ENCODE data around the gene KNDC1. TPM values are rescaled to one million over a fixed set of nuclear protein-coding genes. Genes with fewer than 3 reads are reported as not detected.
"Not testable (repeated sequence)": the region's sequence is repeated elsewhere in the genome, so short reads cannot be mapped to it uniquely, and the experiment has no call there.

The KNDC1 gene
- total RNA-seq, 1 experiment from 2014 or later: 1.7 TPM

- Histone ChIP-seq H3K27me3 (ENCODE audit: insufficient read depth, low read depth) (peaks cover 11% of the 10 kb centered on the region; the same call in 1 of the 2 replicates), H4K20me1 (ENCODE audit: insufficient read depth) (no peaks in the 10 kb centered on the region), H3K4me1 (replicated peaks; ENCODE audit: insufficient read depth) (no peaks in the 10 kb centered on the region), H3K4me2 (no peak overlapping the region), H2AFZ (no peak overlapping the region), H3K9me2 (ENCODE audit: insufficient read depth) (no peaks in the 10 kb centered on the region), H3K4me3 (no peak overlapping the region), H3F3A (ENCODE audit: insufficient read depth, low read depth) (no peaks in the 10 kb centered on the region), H3K9me3 (ENCODE audit: insufficient read depth, low read depth) (no peaks in the 10 kb centered on the region), H3K79me2 (ENCODE audit: low read depth) (no peaks in the 10 kb centered on the region), H3K36me3 (ENCODE audit: low read depth) (no peaks in the 10 kb centered on the region), H3K27ac (no peak overlapping the region)
- intact Hi-C loops (cut with micrococcal nuclease; ENCODE audit: unreplicated experiment): no loop called here
- TF ChIP-seq EZH2 (IDR thresholded peaks at IDR 0.05; ENCODE audit: low read depth) (no peak), CTCF (conservative IDR thresholded peaks at IDR 0.05) (no peak)
- BruUV-seq (replicated peaks): no TSS peak
- POLR2A ChIA-PET (ENCODE audit: unreplicated experiment): no interaction called here
- no peak for DNase-seq
- CTCF ChIA-PET: no interaction called here
These were observed 24.9 kb upstream of the KNDC1 start for GRCh38 chr10:133135116-133135465.

- DNase-seq; H3K4me3 ChIP-seq; H3K4me2 ChIP-seq; H3K9me3 ChIP-seq (ENCODE audit: insufficient read depth, low read depth); H3K9me2 ChIP-seq (ENCODE audit: insufficient read depth); H3K79me2 ChIP-seq (ENCODE audit: low read depth); H3K4me1 ChIP-seq (replicated peaks; ENCODE audit: insufficient read depth); H3K27ac ChIP-seq; H3K36me3 ChIP-seq (ENCODE audit: low read depth); intact Hi-C loops (cut with micrococcal nuclease; ENCODE audit: unreplicated experiment); H4K20me1 ChIP-seq (ENCODE audit: insufficient read depth); POLR2A ChIA-PET (ENCODE audit: unreplicated experiment); CTCF ChIA-PET; H2AFZ ChIP-seq; BruUV-seq (replicated peaks); H3F3A ChIP-seq (ENCODE audit: insufficient read depth, low read depth): not testable (repeated sequence)
- peaks cover 35% of the 10 kb centered on the region; the same call in 1 of the 2 replicates for H3K27me3 ChIP-seq (ENCODE audit: insufficient read depth, low read depth)
These were observed 22.4 kb upstream of the KNDC1 start for GRCh38 chr10:133137486-133138145.

- H3F3A ChIP-seq (ENCODE audit: insufficient read depth, low read depth): no peaks in the 10 kb centered on the region
- no peak overlapping the region for H3K27ac ChIP-seq
- no peaks in the 10 kb centered on the region for H3K36me3 ChIP-seq (ENCODE audit: low read depth)
- no peak overlapping the region for H2AFZ ChIP-seq
- no peaks in the 10 kb centered on the region for H3K9me3 ChIP-seq (ENCODE audit: insufficient read depth, low read depth)
- no TSS peak for BruUV-seq (replicated peaks)
- no peak overlapping the region for H3K4me2 ChIP-seq
- intact Hi-C loops (cut with micrococcal nuclease; ENCODE audit: unreplicated experiment): loop anchor here (10.0 kb wide), 1 partner anchor 165 kb away; the partner anchor contains the start of genes TUBGCP2 and ZNF511
- H3K79me2 ChIP-seq (ENCODE audit: low read depth): no peaks in the 10 kb centered on the region
- no peak for DNase-seq
- H3K4me3 ChIP-seq: no peak overlapping the region
- no peak for TF ChIP-seq EZH2 (IDR thresholded peaks at IDR 0.05; ENCODE audit: low read depth)
- no peak for TF ChIP-seq CTCF (conservative IDR thresholded peaks at IDR 0.05)
- POLR2A ChIA-PET (ENCODE audit: unreplicated experiment): no interaction called here
- CTCF ChIA-PET: no interaction called here
- H3K4me1 ChIP-seq (replicated peaks; ENCODE audit: insufficient read depth): no peaks in the 10 kb centered on the region
- H3K9me2 ChIP-seq (ENCODE audit: insufficient read depth): no peaks in the 10 kb centered on the region
- peaks cover 25% of the 10 kb centered on the region; the same call in 1 of the 2 replicates for H3K27me3 ChIP-seq (ENCODE audit: insufficient read depth, low read depth)
- no peaks in the 10 kb centered on the region for H4K20me1 ChIP-seq (ENCODE audit: insufficient read depth)
These were observed 20.4 kb upstream of the KNDC1 start for GRCh38 chr10:133139551-133140065.
